Stomach (tissue), 9 donors: Measurements from ENCODE around the gene SLC16A10. TPM values are rescaled to one million over a fixed set of nuclear protein-coding genes. Genes with fewer than 3 reads are reported as not detected.

ENCODE experiments used
- DNase-seq, 2 donors: peaks; one replicate each; pipeline versions ENCODE4 v3.0.0 to v3.0.0-alpha.2; 2013 to 2019
- H3K27ac ChIP-seq, 5 donors: fragments of 200-600 bp in 4 of 5; sonication (generic) in 4 of 5; one replicate each; pipeline ENCODE4 v1.5.1; 2013 to 2019; ENCODE audit warnings: mild to moderate bottlenecking in 1 of 5, moderate library complexity in 1 of 5
- H3K27me3 ChIP-seq, 3 donors: fragments of 200-600 bp; sonication (generic); one replicate each; pipeline ENCODE4 v1.5.1; 2017 to 2019; ENCODE audit warnings: mixed run types in 1 of 3
- H3K36me3 ChIP-seq, 4 donors: fragments of 200-600 bp; sonication (generic); 1 replicate in 3 of 4; 2 replicates in 1 of 4; pipeline ENCODE4 v1.5.1; 2016 to 2019
- H3K4me1 ChIP-seq, 4 donors: fragments of 200-600 bp; sonication (generic); one replicate each; pipeline ENCODE4 v1.5.1; 2016 to 2019
- H3K4me3 ChIP-seq, 4 donors: fragments of 200-600 bp; sonication (generic) in 3 of 4; one replicate each; pipeline ENCODE4 v1.5.1; 2016 to 2019; ENCODE audit warnings: mild to moderate bottlenecking in 1 of 4
- H3K9me3 ChIP-seq, 4 donors: fragments of 200-600 bp; sonication (generic); one replicate each; pipeline ENCODE4 v1.5.1; 2016 to 2019
- EP300 ChIP-seq: sonication (generic); formaldehyde crosslinking; IDR thresholded peaks from one replicate; pipeline ENCODE4 v1.6.1; 2017; ENCODE audit warnings: antibody characterized with exemption
- POLR2A ChIP-seq, 4 donors: fragments of 450-650 bp; IDR thresholded peaks; one replicate each; pipeline ENCODE4 v1.6.1; 2016; ENCODE audit warnings: antibody characterized with exemption in 4 of 4, control low read depth in 2 of 4, mild to moderate bottlenecking in 1 of 4, moderate library complexity in 1 of 4
- POLR2AphosphoS5 ChIP-seq, 3 donors: sonication (generic); formaldehyde crosslinking; IDR thresholded peaks; one replicate each; pipeline ENCODE4 v1.6.1; 2016; ENCODE audit warnings: antibody characterized with exemption in 3 of 3
- WGBS, 5 donors: extraction: QIAGEN DNeasy Blood & Tissue Kit in 3 of 5; methylation state at CpG; one replicate each; pipeline versions ENCODE4 v1.1.5 to v1.1.7; 2013 to 2018; 5-methylcytosine and 5-hydroxymethylcytosine counted together
- intact Hi-C: fragments of 100-400 bp; cut with DNase I; formaldehyde crosslinking; loops from one replicate; pipeline ENCODE4 v1.15.1; 2023; ENCODE audit warnings: low total_unique reads
- polyA plus RNA-seq, 3 donors: library from polyadenylated mRNA; stranded (reverse); fragments of 200-250 nt; gene quantifications; one replicate each; pipeline ENCODE4 v1.2.3, GENCODE V29; 2013
- total RNA-seq, 5 donors: library from RNA; depleted of rRNA; stranded (reverse); fragments of >200 nt; gene quantifications; one replicate each; pipeline versions ENCODE4 v1.1.0 to v1.2.3, GENCODE V29; 2014 to 2016
- TF ChIP-seq, protein P1 (sequence below), 7 experiments: fragments of 450-650 bp in 4 of 7; fragments of 200-600 bp in 3 of 7; sonication (generic) in 3 of 7; IDR thresholded peaks; one replicate each; pipeline ENCODE4 v1.5.1; 2016 to 2019; ENCODE audit warnings: antibody characterized with exemption in 7 of 7, control low read depth in 2 of 7, mild to moderate bottlenecking in 1 of 7
- donor health status: healthy with polysubstance abuse.
- donor health status: Bipolar disorder and iron deficiency.
- donor health status: healthy.

Gene SLC16A10
- total and polyA plus RNA-seq, 8 donors, result 0.46 to 206 (median 8.5) TPM

DNA sequence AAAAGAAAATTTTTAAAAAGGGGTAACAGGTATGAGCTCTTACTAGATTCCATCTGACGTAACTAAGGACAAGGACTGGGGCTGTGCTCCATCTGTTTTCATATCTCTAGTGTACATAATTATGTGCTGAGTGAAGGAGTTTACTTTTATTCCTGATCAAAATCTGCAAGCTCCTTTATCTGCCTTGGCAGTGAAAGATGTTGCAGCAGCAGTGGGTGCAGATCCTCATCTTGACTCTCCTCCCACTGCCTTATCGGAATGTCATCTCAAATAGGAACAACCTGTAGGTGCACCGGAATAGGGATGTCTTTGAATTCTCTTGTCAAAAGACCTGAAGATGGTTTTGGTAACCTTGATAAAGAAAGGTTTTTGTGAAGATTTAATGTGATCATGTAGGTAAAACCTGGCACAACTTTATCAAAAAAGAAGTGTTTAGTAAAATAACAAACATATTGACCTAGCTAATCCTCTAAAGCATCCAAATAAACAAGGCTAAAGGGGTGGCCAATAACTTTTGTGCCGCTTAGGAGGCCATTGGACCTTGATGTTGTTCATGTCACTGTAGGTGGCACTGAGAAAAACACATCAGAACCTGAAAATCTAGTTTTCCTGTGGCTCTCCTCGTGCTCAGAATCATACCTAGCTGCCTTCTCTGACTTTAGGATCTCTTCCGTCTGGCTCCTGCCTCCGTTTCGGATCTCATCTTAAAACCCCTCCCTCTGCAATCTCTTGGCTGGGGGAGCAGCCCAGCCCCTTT lies 19.0 kb upstream of the SLC16A10 start:
- Histone ChIP-seq H3K4me3 (no peak overlapping the region), H3K36me3 (no peaks in the 10 kb centered on the region), H3K27ac (no peak overlapping the region), H3K27me3 (no peaks in the 10 kb centered on the region), H3K4me1 (peaks cover 0 to 25% (median 9%) of the 10 kb centered on the region in 4 donors), H3K9me3 (peaks cover 0 to 8% (median 6%) of the 10 kb centered on the region in 4 donors)
- 48 to 56% (median 52%) methylated on average over 8 of the region's 8 CpGs for WGBS, 5 donors
- TF ChIP-seq POLR2AphosphoS5 (IDR thresholded peaks at IDR 0.05), result no peak
- TF ChIP-seq POLR2A (IDR thresholded peaks at IDR 0.05), result no peak
- no peak for TF ChIP-seq EP300
- TF ChIP-seq, protein P1, sequence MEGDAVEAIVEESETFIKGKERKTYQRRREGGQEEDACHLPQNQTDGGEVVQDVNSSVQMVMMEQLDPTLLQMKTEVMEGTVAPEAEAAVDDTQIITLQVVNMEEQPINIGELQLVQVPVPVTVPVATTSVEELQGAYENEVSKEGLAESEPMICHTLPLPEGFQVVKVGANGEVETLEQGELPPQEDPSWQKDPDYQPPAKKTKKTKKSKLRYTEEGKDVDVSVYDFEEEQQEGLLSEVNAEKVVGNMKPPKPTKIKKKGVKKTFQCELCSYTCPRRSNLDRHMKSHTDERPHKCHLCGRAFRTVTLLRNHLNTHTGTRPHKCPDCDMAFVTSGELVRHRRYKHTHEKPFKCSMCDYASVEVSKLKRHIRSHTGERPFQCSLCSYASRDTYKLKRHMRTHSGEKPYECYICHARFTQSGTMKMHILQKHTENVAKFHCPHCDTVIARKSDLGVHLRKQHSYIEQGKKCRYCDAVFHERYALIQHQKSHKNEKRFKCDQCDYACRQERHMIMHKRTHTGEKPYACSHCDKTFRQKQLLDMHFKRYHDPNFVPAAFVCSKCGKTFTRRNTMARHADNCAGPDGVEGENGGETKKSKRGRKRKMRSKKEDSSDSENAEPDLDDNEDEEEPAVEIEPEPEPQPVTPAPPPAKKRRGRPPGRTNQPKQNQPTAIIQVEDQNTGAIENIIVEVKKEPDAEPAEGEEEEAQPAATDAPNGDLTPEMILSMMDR (IDR thresholded peaks at IDR 0.05), result no peak
- peak in 1 of 2 donors; percentile 36 for DNase-seq
- intact Hi-C loops, result no loop called here

DNA sequence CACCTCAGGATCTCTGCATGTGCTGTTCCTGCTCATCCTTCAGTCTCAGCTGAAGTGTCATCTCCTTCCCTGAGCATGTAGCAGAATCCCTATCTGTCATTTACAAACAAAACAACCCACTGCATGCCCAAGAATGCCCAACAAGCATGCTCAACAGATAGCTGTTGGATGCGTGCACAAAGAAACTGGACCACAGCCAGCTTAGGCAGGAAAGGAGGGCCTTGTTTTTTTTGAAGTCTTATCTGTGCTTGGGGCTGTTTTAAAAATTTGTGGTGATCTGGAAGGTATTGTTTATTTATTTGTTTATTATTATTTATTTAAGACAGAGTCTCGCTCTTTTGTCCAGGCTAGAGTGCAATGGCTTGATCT lies 18.5 kb upstream of the SLC16A10 start:
- no peak overlapping the region for H3K27ac ChIP-seq
- H3K9me3 ChIP-seq, result peaks cover 0 to 4% (median 3%) of the 10 kb centered on the region in 4 donors
- TF ChIP-seq EP300, result no peak
- intact Hi-C loops, result no loop called here
- H3K4me3 ChIP-seq, result no peak overlapping the region
- no peak for DNase-seq
- H3K36me3 ChIP-seq, result no peaks in the 10 kb centered on the region
- no peaks in the 10 kb centered on the region for H3K27me3 ChIP-seq
- peaks cover 0 to 25% (median 9%) of the 10 kb centered on the region in 4 donors for H3K4me1 ChIP-seq
- 44 to 68% (median 53%) methylated on average over 2 of the region's 2 CpGs for WGBS, 5 donors

DNA sequence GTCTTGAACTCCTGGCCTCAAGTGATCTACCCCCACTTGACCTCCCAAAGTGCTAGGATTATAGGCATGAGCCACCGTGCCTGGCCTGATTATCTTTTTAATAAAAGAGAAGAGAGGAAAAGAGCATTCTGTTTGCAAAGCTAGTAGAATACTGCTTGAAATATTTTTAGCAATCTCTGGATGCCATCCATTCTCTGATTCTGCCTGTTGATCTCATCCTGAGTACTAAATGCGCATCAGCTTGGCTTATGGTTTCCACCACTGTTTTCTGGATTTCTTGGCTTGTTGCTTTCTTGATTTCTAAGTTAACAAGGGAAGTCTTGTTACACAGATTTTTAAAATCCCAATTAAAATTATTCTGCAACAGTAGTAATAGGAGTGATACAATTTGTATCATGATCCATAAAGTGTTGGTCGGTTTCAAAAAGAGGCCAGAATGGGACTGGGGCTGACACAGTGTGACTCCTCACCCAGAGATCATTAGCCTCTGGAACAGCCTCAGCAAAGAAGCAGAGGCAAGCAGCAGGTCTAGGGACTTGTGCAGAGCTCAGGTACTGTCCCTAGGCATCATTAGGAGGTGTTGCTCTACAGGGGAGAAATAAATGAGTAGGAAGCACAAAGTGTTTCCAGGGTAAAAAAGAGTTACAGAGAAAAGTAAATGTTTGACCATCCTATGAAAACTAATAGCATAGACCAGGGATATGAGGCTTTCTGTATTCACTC lies 17.8 kb upstream of the SLC16A10 start:
- peak overlapping the region in 1 of 5 donors; percentile 39 for H3K27ac ChIP-seq
- whole genome bisulfite sequencing, 5 donors, result 88 to 92% (median 89%) methylated on average over 3 of the region's 3 CpGs
- no peak for DNase-seq
- no peak overlapping the region for H3K4me3 ChIP-seq
- no peaks in the 10 kb centered on the region for H3K36me3 ChIP-seq
- intact Hi-C loops, result no loop called here
- TF ChIP-seq POLR2AphosphoS5 (IDR thresholded peaks at IDR 0.05), result no peak
- TF ChIP-seq, protein P1 (IDR thresholded peaks at IDR 0.05), result no peak
- no peak for TF ChIP-seq EP300
- no peak for TF ChIP-seq POLR2A (IDR thresholded peaks at IDR 0.05)
- peaks cover 0 to 25% (median 9%) of the 10 kb centered on the region in 4 donors for H3K4me1 ChIP-seq
- H3K27me3 ChIP-seq, result no peaks in the 10 kb centered on the region
- H3K9me3 ChIP-seq, result no peaks in the 10 kb centered on the region

DNA sequence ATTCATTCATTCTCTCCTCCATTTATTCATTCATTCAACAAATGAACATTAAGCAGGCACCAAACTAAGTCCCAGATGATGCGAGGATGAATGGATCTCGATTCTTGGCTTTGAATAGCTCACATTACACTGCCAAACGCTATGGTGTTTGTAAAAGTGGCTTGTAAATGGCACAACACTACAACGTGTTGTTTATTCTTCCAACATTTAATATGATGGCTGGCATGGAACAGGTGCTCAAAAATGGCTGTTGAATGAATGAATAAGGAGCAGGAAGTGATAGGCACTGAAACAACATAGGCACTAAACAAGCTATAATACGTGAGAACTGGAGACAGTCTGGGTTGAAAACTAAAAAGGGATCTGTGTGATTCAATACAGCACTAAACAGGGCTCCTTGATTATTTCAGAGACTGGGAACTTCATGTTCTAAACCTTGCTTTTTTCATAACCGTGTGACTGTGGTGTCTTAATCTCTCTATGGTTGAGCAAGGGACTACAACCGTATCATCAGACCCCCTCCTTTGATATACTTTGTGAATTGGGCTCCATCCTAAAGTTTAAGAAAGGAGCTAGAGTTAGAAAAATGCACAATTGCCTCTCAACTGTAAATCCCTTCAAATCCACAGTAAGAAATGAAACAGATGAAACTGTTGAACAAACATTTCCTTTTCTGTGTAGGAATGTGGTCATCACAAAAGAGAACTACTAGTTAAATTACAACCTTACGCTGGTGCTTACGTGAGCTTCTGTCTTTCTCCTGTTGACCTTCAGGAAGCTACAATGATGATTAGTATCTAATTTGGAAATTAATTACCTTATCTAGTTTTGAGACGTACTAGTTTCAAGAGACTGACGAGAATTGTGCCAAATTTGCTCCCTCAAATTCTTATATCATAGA lies 16.9 kb upstream of the SLC16A10 start:
- intact Hi-C loops, result no loop called here
- Histone ChIP-seq H3K4me1 (peaks cover 0 to 25% (median 9%) of the 10 kb centered on the region in 4 donors), H3K36me3 (no peaks in the 10 kb centered on the region), H3K27me3 (no peaks in the 10 kb centered on the region), H3K27ac (peak overlapping the region in 1 of 5 donors; percentile 39), H3K4me3 (no peak overlapping the region), H3K9me3 (no peaks in the 10 kb centered on the region)
- WGBS, 5 donors, result 33 to 53% (median 42%) methylated on average over 11 of the region's 11 CpGs
- DNase-seq, result no peak
- TF ChIP-seq POLR2A (IDR thresholded peaks at IDR 0.05), result no peak
- TF ChIP-seq EP300, result no peak
- TF ChIP-seq, protein P1 (IDR thresholded peaks at IDR 0.05), result no peak
- no peak for TF ChIP-seq POLR2AphosphoS5 (IDR thresholded peaks at IDR 0.05)
